ENCODE measurements around the gene SLC41A2. TPM values are rescaled to one million over a fixed set of nuclear protein-coding genes. Genes with fewer than 3 reads are reported as not detected.
"Not testable (repeated sequence)": the region's sequence is repeated elsewhere in the genome, so short reads cannot be mapped to it uniquely, and the experiment has no call there.

Gene SLC41A2
- total RNA-seq, 6 experiments from 2014 or later, result 6.7 to 9.4 (median 7.6) TPM

GRCh38 chr12:104956870-104957718, 996 bp downstream of the SLC41A2 start:
- TF ChIP-seq CTCF (IDR thresholded peaks at IDR 0.05), result no peak

GRCh38 chr12:104955703-104956102, 2.4 kb downstream of the SLC41A2 start:
- DNase-seq, result no peak
- Mint-ChIP-seq H3K4me1 (ENCODE audit: low read depth) (peaks cover 44% of the 10 kb centered on the region), H3K27me3 (ENCODE audit: insufficient read depth) (no peaks in the 10 kb centered on the region; the same call in 1 of the 2 replicates), H3K9me3 (no peaks in the 10 kb centered on the region), H3K4me3 (no peak overlapping the region), H3K27ac (no peak overlapping the region), H3K36me3 (ENCODE audit: low read depth) (no peaks in the 10 kb centered on the region)
- no peak for TF ChIP-seq CTCF (IDR thresholded peaks at IDR 0.05)

More at GRCh38 chr12:104956870-104957718, 996 bp downstream of the SLC41A2 start:
- DNase-seq, result no peak
- no peaks in the 10 kb centered on the region; the same call in 1 of the 2 replicates for H3K27me3 Mint-ChIP-seq (ENCODE audit: insufficient read depth)
- no peaks in the 10 kb centered on the region for H3K9me3 Mint-ChIP-seq
- peak overlapping the region; percentile 84 for H3K4me3 Mint-ChIP-seq
- H3K36me3 Mint-ChIP-seq (ENCODE audit: low read depth), result no peaks in the 10 kb centered on the region
- peaks cover 37% of the 10 kb centered on the region for H3K4me1 Mint-ChIP-seq (ENCODE audit: low read depth)
- peak overlapping the region; percentile 23; the same call in 1 of the 2 replicates for H3K27ac Mint-ChIP-seq

- Mint-ChIP-seq H3K4me1 (ENCODE audit: low read depth) (peaks cover 24% of the 10 kb centered on the region), H3K27me3 (ENCODE audit: insufficient read depth) (peaks cover 2% of the 10 kb centered on the region; the same call in 1 of the 2 replicates), H3K36me3 (ENCODE audit: low read depth) (no peaks in the 10 kb centered on the region), H3K4me3 (no peak overlapping the region), H3K27ac (no peak overlapping the region), H3K9me3 (no peaks in the 10 kb centered on the region)
- no peak for TF ChIP-seq CTCF (IDR thresholded peaks at IDR 0.05)
- DNase-seq, result no peak
These were observed 4.8 kb downstream of the SLC41A2 start for GRCh38 chr12:104953323-104953722.

DNA sequence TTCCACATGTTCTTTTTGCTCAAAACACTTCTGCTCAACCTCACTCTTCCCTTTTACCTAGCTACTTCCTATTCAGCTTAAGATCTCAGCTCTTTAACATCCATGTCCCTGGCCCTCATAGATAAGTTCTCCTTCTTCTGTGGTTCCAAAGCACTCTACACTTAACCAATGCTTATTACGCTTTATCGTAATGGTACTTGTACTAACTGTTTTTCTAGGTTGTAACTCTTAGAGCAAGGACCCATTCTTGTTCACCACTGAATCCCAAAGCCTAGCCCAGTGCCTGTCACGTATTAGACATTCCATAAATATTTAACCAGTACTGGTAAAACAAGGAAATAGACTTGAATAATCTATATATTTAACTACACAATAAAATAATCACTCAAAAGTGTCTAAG, 5.3 kb downstream of the SLC41A2 start:
- TF ChIP-seq CTCF (IDR thresholded peaks at IDR 0.05), result no peak
- Mint-ChIP-seq H3K36me3 (ENCODE audit: low read depth) (no peaks in the 10 kb centered on the region), H3K9me3 (no peaks in the 10 kb centered on the region), H3K4me3 (no peak overlapping the region), H3K27ac (no peak overlapping the region), H3K27me3 (ENCODE audit: insufficient read depth) (peaks cover 2% of the 10 kb centered on the region; the same call in 1 of the 2 replicates), H3K4me1 (ENCODE audit: low read depth) (peaks cover 24% of the 10 kb centered on the region)
- DNase-seq, result no peak

GRCh38 chr12:104951759-104952509, 6.2 kb downstream of the SLC41A2 start:
- H3K36me3 Mint-ChIP-seq (ENCODE audit: low read depth), result no peaks in the 10 kb centered on the region
- peaks cover 2% of the 10 kb centered on the region; the same call in 1 of the 2 replicates for H3K27me3 Mint-ChIP-seq (ENCODE audit: insufficient read depth)
- DNase-seq, result peak; percentile 30
- no peak for TF ChIP-seq CTCF (IDR thresholded peaks at IDR 0.05)
- peaks cover 18% of the 10 kb centered on the region for H3K4me1 Mint-ChIP-seq (ENCODE audit: low read depth)
- no peaks in the 10 kb centered on the region for H3K9me3 Mint-ChIP-seq
- H3K4me3 Mint-ChIP-seq, result no peak overlapping the region
- no peak overlapping the region for H3K27ac Mint-ChIP-seq

DNA sequence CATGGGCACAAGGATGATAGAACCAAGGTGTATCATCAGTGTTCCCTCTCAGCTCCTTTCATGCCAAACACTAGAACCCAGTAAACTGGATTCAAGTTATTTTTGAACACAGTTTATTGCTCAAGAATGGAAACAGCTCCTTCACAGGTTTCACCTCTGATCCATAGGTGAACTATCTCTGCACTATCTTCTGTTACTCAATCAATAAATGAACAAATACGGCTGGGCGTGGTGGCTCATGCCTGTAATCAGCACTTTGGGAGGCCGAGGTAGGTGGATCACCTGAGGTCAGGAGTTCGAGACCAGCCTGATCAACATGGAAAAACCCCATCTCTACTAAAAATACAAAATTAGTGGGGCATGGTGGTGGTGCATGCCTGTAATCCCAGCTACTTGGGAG, 9.4 kb downstream of the SLC41A2 start:
- not testable (repeated sequence) for H3K27ac Mint-ChIP-seq; H3K36me3 Mint-ChIP-seq (ENCODE audit: low read depth); H3K4me3 Mint-ChIP-seq; DNase-seq; H3K27me3 Mint-ChIP-seq (ENCODE audit: insufficient read depth); H3K9me3 Mint-ChIP-seq
- peaks cover 15% of the 10 kb centered on the region for H3K4me1 Mint-ChIP-seq (ENCODE audit: low read depth)

Measured in HFFc6 (cell line).